LoVo (cell line): ENCODE results near the gene C5AR2.
"Not testable (repeated sequence)": the region's sequence is repeated elsewhere in the genome, so short reads cannot be mapped to it uniquely, and the experiment has no call there.

Experiments
- DNase-seq: peaks from one replicate; pipeline ENCODE4 v3.0.0-alpha.2; 2016; ENCODE audit warnings: low spot score

C5AR2 gene

GRCh38 chr19:47363758-47364531 lies 32.0 kb downstream of the C5AR2 start:
- no peak for DNase-seq

DNA sequence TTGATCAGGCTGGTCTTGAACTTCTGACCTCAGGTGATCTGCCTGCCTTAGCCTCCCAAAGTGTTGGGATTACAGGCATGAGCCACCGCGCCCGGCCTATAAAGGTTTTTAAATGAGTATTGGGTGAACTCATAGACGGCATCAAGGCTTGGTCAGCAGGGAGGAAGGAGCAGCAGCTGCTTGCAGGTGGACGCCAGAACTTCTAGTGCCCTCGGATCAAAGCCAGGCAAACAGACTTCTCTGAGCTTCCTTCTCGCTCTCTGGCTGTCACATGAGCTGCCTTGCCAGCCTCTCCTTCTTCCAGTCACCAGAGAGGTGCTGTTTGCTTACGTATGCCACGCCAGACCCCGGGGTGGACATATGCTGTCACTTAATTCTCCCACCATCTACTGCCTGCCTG lies 33.5 kb downstream of the C5AR2 start:
- not testable (repeated sequence) for DNase-seq

GRCh38 chr19:47370045-47370611 lies 38.2 kb downstream of the C5AR2 start:
- no peak for DNase-seq

DNA sequence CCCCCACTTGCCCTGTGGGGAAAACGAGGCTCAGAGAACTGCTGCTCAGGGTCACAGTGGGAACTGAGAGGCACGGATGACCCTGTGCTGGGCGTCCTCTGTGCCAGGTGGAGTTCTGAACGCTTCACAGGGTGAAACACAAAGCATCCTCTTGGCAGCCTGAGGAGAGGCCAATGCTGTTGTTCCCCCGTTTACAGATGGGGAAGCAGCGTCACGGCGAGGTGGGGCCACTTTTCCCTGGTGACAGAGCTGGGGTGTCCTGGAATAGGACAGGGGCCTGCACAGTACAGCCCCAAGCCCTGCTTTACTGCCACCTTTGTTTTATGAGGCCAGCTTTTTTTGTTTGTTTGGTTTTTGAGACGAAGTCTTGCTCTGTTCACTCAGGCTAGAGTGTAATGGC lies 39.3 kb downstream of the C5AR2 start:
- no peak for DNase-seq

- no peak for DNase-seq
Measured at GRCh38 chr19:47372603-47373002, 40.6 kb downstream of the C5AR2 start.

- DNase-seq, result no peak
Measured at GRCh38 chr19:47373246-47374240, 41.6 kb downstream of the C5AR2 start.

GRCh38 chr19:47374876-47375693 lies 43.1 kb downstream of the C5AR2 start:
- DNase-seq, result no peak

DNA sequence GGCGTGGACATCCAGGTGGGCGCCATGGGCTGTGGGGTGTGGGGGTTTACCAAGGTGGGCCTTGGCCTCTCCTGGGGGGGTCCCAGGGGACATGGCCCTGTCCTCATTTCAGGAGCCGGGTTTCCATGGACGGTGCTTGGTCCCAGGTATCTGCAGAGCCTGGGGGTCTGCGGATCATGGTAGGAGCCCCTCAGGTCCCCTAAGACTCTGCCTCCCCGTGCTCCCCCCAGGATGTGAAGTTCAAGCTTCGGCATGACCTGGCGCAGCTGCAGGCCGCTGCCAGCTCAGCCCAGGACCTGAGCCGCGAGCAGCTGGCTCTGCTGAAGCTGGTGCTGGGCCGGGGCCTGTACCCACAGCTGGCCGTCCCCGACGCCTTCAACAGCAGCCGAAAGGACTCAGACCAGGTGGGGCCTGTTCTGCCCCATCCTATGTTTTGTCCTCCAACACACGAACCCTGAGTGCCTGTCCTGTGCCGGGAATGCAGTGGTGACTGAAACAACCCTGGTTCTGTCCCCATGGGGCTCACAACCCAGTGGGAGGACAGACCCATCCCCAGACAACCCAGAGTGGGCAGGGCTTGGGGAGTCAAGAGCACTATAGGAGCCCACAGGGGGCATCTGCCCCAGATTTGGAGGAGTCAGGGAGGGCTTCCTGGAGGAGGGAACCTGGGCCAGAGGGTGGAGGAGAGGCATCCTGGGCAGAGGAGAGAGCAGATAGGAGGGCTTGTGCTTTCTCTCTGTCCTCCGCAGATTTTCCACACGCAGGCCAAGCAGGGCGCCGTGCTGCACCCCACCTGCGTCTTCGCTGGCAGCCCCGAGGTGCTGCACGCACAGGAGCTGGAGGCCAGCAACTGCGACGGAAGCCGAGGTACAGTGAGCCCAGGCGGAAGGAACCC lies 44.0 kb downstream of the C5AR2 start:
- DNase-seq, result no peak

DNA sequence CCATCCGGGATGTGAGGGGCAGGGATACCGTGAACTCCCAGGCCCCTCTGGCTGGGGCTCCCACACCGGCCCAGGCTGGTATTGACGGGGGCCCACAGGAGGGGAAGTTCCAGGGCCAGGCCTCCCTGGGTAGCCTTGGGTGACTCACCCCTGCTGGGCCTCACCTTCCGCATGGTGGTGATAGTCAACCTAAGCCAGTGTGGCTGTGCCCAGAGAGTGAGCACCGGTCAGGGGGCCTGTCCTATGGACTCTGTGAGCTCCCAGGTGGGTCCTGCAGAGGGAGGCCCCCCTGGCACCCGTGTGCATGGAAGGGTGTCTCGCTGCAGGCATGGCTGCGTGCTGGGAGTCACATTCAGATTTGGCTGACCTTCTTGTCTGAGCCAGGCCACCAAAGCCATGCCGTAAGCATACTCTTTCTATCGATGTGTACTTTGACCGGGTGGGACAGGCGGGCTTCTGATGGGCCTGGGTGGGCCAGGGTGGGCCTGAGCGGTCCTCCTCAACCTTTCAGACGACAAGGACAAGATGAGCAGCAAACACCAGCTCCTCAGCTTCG lies 44.7 kb downstream of the C5AR2 start:
- no peak for DNase-seq

- no peak for DNase-seq
Measured at GRCh38 chr19:47377208-47377701, 45.3 kb downstream of the C5AR2 start.

GRCh38 chr19:47377801-47378200 lies 45.8 kb downstream of the C5AR2 start:
- DNase-seq, result no peak

DNA sequence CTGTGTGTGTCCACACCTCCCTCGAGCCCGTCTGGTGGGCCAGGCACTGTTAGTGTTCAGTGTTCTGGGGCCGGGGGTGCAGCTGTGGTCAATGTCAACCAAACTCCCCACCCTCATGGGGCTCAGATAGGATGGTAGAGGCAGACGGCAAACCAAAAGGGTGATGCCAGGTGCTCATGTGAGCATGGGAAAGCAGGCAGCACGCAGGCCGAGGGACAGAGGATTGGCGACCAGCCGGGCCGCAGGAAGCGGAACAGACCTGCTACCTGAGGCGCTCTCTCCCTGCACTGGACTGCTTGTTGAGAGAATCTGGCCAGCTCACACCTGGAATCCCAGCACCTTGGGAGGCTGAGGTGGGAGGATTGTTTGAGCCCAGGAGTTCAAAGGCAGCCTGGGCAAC lies 46.3 kb downstream of the C5AR2 start:
- no peak for DNase-seq

DNA sequence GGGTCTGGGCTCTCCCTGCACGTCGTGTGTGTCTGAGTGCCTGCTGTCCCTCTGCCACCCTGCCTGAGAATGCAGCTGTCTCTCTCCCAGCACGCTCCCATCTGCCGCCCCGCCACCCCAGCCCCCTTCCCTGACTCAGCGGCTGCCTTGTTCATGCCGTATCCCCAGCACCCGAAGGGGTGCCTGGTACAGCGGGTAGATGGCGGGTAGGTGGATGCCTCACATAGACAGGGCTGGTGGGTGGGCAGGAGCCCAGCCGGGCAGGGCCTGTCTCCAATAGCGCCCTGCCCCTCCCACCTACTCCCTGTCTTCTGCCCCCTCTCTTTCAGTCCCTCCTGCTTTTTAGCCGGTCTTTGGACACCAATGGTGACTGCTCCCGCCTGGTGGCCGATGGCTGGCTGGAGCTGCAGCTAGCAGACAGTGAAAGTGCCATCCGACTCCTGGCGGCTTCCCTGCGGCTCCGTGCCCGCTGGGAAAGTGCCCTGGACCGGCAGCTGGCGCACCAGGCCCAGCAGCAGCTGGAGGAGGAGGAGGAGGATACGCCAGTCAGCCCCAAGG lies 47.5 kb downstream of the C5AR2 start:
- DNase-seq, result no peak

DNA sequence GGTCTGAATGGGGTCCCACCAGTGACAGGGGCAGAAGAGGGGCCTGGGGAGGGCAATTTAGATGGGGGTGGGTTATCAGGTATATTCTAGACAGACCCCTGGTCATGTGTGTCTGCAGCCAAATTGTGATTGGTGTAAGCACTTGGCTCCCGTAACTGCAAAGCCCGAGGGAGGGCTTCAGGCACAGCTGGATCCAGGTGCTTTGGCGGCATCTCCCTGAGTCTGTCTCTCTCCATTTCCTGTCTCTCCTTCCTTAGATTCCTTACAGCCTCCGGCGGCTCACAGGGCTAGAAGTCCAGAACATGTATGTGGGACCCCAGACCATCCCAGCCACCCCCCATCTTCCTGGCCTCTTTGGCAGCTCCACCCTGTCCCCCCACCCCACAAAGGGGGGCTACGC lies 48.6 kb downstream of the C5AR2 start:
- DNase-seq, result no peak

- DNase-seq, result no peak
Measured at GRCh38 chr19:47381121-47381520, 49.1 kb downstream of the C5AR2 start.

GRCh38 chr19:47381653-47382279 lies 49.8 kb downstream of the C5AR2 start:
- no peak for DNase-seq

- DNase-seq, result not testable (repeated sequence)
Measured at GRCh38 chr19:47383890-47384289, 51.9 kb downstream of the C5AR2 start.

DNA sequence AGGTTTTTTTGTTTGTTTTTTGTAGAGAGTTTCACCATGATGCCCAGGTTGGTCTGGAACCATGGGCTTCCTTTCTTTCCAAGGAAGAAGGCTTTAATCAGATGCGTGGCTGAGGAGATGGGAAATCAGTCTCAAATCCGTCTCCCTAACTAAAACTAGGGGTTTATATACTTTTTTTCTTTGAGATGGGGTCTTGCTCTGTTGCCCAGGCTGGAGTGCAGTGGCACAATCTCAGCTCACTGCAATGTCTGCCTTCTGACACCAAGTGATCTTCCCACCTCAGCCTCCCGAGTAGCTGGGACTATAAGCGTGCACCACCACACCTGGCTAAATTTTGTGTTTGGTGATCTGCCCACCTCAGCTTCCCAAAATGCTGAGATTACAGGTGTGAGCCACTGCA lies 52.6 kb downstream of the C5AR2 start:
- DNase-seq, result not testable (repeated sequence)

GRCh38 chr19:47386582-47386981 lies 54.6 kb downstream of the C5AR2 start:
- not testable (repeated sequence) for DNase-seq
